Esophagus muscularis mucosa (tissue), 4 donors: ENCODE measurements around the gene FAM111A.

ENCODE experiments used
- CTCF ChIP-seq, 3 experiments: fragments of 200-600 bp in 2 of 3; fragments of 450-650 bp in 1 of 3; sonication (generic) in 2 of 3; IDR thresholded peaks; one replicate each; pipeline ENCODE4 v1.5.1; 2017 to 2019; ENCODE audit warnings: antibody characterized with exemption in 3 of 3, mild to moderate bottlenecking in 2 of 3, moderate library complexity in 1 of 3
- EP300 ChIP-seq: sonication (generic); formaldehyde crosslinking; IDR thresholded peaks from one replicate; pipeline ENCODE4 v1.6.1; 2017; ENCODE audit warnings: antibody characterized with exemption
- POLR2A ChIP-seq: fragments of 450-650 bp; IDR thresholded peaks from one replicate; pipeline ENCODE4 v1.6.1; 2017; ENCODE audit warnings: antibody characterized with exemption, moderate library complexity, mild to moderate bottlenecking, low read depth
- POLR2AphosphoS5 ChIP-seq, 2 donors: sonication (generic); formaldehyde crosslinking; IDR thresholded peaks; one replicate each; pipeline ENCODE4 v1.6.1; 2017; ENCODE audit warnings: antibody characterized with exemption in 2 of 2

GRCh38 chr11:59135648-59136461 is 6.8 kb upstream of the FAM111A start:
- TF ChIP-seq CTCF (IDR thresholded peaks at IDR 0.05) (peak in 2 of 3 experiments; percentile 90 to 94), POLR2A (no peak), POLR2AphosphoS5 (IDR thresholded peaks at IDR 0.05) (no peak), EP300 (no peak)
